H4 (cell line): Measurements from ENCODE around the gene UGT2A2. TPM values are rescaled to one million over a fixed set of nuclear protein-coding genes. Genes with fewer than 3 reads are reported as not detected.
"Not testable (repeated sequence)": the region's sequence is repeated elsewhere in the genome, so short reads cannot be mapped to it uniquely, and the experiment has no call there.

Source experiments
- DNase-seq: peaks from one replicate; pipeline ENCODE4 v3.0.0-alpha.2; 2015; ENCODE audit warnings: low spot score
- total RNA-seq: library from RNA; depleted of rRNA; stranded (reverse); fragments of >200 nt; shearing (Covaris generic); gene quantifications from 2 replicates; pipeline ENCODE4 v1.2.3, GENCODE V29; 2014; rRNA removed

The UGT2A2 gene
- not detected in 2 replicates for total RNA-seq

GRCh38 chr4:69639542-69639941, at the start of gene UGT2A2:
TSS of gene UGT2A2 (minus strand) at chr4:69639642. CDS start at chr4:69639640, 2 bp downstream.
- DNase-seq: no peak

- no peak for DNase-seq
Observed at GRCh38 chr4:69684804-69685203, 45.4 kb upstream of the UGT2A2 start.

- no peak for DNase-seq
Observed at GRCh38 chr4:69668680-69669079, 29.2 kb upstream of the UGT2A2 start.

- DNase-seq: not testable (repeated sequence)
Observed at GRCh38 chr4:69664009-69664408, 24.6 kb upstream of the UGT2A2 start.

- not testable (repeated sequence) for DNase-seq
Observed at GRCh38 chr4:69661130-69661803, 21.8 kb upstream of the UGT2A2 start.

GRCh38 chr4:69658133-69658532, 18.7 kb upstream of the UGT2A2 start:
- no peak for DNase-seq

GRCh38 chr4:69656653-69657158, 17.3 kb upstream of the UGT2A2 start:
- DNase-seq: no peak

GRCh38 chr4:69653147-69653546, 13.7 kb upstream of the UGT2A2 start, which contains the start of gene UGT2A1:
TSS of gene UGT2A1 (minus strand) at chr4:69653247. CDS start at chr4:69647644, 5,603 bp downstream.
- DNase-seq: no peak

- DNase-seq: no peak
Observed at GRCh38 chr4:69650872-69651271, 11.4 kb upstream of the UGT2A2 start.

- no peak for DNase-seq
Observed at GRCh38 chr4:69649629-69650028, 10.2 kb upstream of the UGT2A2 start.

GRCh38 chr4:69649207-69649606, 9.8 kb upstream of the UGT2A2 start:
- DNase-seq: no peak

GRCh38 chr4:69642961-69643360, 3.5 kb upstream of the UGT2A2 start:
- DNase-seq: no peak

GRCh38 chr4:69640289-69640688, 847 bp upstream of the UGT2A2 start:
- DNase-seq: no peak

- DNase-seq: peak; percentile 58
Observed at GRCh38 chr4:69617083-69617694, 22.3 kb downstream of the UGT2A2 start.

- no peak for DNase-seq
Observed at GRCh38 chr4:69610484-69610883, 29.0 kb downstream of the UGT2A2 start.

GRCh38 chr4:69601065-69601464, 38.4 kb downstream of the UGT2A2 start:
- DNase-seq: no peak

- DNase-seq: no peak
Observed at GRCh38 chr4:69600013-69600412, 39.4 kb downstream of the UGT2A2 start.

- DNase-seq: no peak
Observed at GRCh38 chr4:69594382-69594781, 45.1 kb downstream of the UGT2A2 start.

GRCh38 chr4:69591364-69591763, 48.1 kb downstream of the UGT2A2 start:
- DNase-seq: no peak

GRCh38 chr4:69589884-69590283, 49.6 kb downstream of the UGT2A2 start:
- DNase-seq: peak; percentile 10

GRCh38 chr4:69584135-69584534, 55.3 kb downstream of the UGT2A2 start:
- no peak for DNase-seq

- no peak for DNase-seq
Observed at GRCh38 chr4:69583543-69583942, 55.9 kb downstream of the UGT2A2 start.

GRCh38 chr4:69577245-69577644, 62.2 kb downstream of the UGT2A2 start:
- no peak for DNase-seq
